Epithelial cell of esophagus (primary cell): ENCODE data around the gene YARS2.

ENCODE experiments used
- DNase-seq: peaks from one replicate; pipeline ENCODE4 v3.0.0; 2010; ENCODE audit warnings: low read depth
- H3K4me3 ChIP-seq: 2 replicates; pipeline ENCODE4 v1.5.1; 2011; ENCODE audit warnings: mild to moderate bottlenecking, low read length, control low read depth
- CTCF ChIP-seq: IDR thresholded peaks from 2 replicates; pipeline ENCODE4 v1.5.1; 2011; ENCODE audit warnings: low read depth, mild to moderate bottlenecking, low read length, control low read depth, inconsistent platforms; ENCODE audit not compliant: insufficient read depth; ENCODE audit errors: missing control alignments

Gene YARS2

DNA sequence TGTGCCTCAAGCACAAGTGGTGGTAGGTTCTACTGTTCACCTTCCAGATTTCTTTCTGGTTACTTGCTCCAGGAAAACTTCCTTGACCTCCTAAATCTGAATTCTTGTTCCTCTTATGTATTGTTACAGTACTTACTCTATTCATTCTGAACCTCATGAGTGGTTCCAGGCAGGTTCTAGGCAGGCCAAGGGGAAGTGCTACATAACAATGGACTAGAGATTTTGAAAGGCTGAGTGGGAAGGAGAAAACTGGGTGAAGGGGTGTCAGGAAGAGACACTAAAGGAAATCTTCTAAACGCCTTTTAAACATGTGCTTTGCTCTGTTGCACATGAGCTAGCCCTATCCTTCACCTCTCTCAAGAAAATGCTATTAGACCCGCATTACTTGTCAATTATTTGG lies 1.6 kb downstream of the YARS2 start:
- peak overlapping the region; percentile 98 for H3K4me3 ChIP-seq
- DNase-seq, result peak; percentile 16
- no peak for TF ChIP-seq CTCF

GRCh38 chr12:32753605-32754004 lies 2.1 kb downstream of the YARS2 start:
- peak overlapping the region; percentile 98 for H3K4me3 ChIP-seq
- no peak for TF ChIP-seq CTCF
- DNase-seq, result no peak

DNA sequence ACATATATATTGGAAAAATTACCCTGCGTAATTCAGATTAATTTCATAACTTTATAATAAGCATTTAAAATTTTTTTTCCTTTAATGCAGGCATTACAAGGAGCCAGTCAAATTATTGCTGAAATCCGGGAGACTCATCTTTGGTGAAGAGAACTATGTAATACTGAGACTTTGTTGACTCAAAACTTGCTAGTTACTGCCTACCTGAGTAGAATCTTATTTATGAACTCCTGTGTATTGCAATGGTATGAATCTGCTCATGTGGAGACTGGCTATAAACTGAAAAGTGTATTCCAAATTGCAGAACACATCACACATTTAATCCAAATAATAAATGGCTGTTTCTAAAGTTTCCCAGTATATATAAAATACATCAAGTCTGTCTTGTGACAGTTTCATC lies 12.4 kb downstream of the YARS2 start:
- H3K4me3 ChIP-seq, result no peak overlapping the region
- no peak for DNase-seq
- no peak for TF ChIP-seq CTCF

- TF ChIP-seq CTCF, result no peak
Measured at GRCh38 chr12:32742133-32742532, 13.6 kb downstream of the YARS2 start.

GRCh38 chr12:32739279-32739678 lies 16.4 kb downstream of the YARS2 start:
- no peak overlapping the region for H3K4me3 ChIP-seq
- DNase-seq, result no peak
- no peak for TF ChIP-seq CTCF

More at GRCh38 chr12:32742133-32742532, 13.6 kb downstream of the YARS2 start:
- no peak overlapping the region for H3K4me3 ChIP-seq
- no peak for DNase-seq

DNA sequence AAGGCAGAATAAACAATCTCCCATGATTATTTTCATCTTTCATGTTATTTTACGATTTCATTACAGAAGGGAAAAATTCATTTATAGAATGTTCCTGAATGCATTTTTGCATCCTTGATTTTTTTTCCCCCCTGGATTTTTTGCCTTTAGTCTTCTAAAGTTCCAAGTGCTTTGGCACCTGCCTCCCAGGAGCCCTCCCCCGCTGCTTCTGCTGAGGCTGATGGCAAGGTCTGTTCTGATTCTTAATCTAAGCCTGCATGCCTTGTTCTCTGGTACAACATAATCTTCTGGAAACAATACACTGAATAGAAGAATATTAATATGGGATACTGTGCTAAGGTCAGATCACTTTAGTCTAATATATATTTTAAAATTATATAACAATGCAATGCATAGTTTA lies 18.0 kb downstream of the YARS2 start:
- DNase-seq, result no peak
- no peak for TF ChIP-seq CTCF

DNA sequence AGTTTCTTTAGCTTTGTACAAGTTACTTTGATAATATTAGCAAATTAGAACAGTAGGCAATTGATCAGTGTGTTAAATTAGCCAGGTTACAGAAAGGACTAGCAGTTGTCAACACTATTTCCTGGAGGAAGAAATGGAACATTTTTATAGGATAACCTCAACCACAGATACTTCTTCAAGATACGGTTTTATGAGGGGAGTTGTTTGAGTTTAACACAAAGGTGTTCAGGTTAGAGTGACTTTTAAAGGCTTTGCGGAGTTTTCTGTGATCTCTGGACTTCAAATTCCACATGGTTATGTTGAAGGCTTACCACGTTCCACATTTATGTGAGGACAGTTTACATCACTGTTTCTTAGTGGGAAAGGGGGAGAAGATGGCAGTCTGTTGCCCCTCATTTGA lies 19.3 kb downstream of the YARS2 start:
- no peak overlapping the region for H3K4me3 ChIP-seq
- TF ChIP-seq CTCF, result no peak
- DNase-seq, result no peak

More for the DNA sequence above, 18.0 kb downstream of the YARS2 start:
- no peak overlapping the region for H3K4me3 ChIP-seq
